ENCODE measurements around the gene EPAS1. TPM values are rescaled to one million over a fixed set of nuclear protein-coding genes. Genes with fewer than 3 reads are reported as not detected.

Gene EPAS1
- total and polyA plus RNA-seq, 9 of the 15 experiments (the other 6 are each of a cell fraction or from before 2014, with no cell fraction given) = 0.25 to 11.2 (median 4.1) TPM

DNA sequence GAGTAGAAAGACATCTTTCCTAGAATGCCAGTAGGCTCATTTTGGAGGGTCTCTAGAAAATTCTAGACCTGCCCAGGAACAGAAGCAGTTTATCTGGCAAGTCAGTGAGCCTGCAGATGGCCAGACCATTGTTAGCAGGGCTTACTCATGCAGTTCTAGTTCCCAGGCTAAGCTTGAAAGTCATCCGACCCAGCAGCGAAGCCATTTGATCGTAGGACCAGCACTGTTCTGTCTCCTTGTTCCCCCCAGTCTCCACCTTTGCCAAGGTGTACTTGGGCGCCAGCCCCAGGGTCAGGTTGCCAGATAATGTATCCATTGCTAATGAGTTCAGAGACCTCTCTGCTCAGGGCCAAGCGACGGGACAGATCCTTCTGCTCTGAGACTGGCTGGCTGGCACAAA is 70.1 kb downstream of the EPAS1 start:
- Histone ChIP-seq H3K4me2 (ENCODE audit: insufficient read depth, low read length) (no peak overlapping the region), H3K4me3 (no peak overlapping the region), H3K27ac (ENCODE audit: extremely low read depth, low read depth, low read length) (no peak overlapping the region), H3K36me3 (ENCODE audit: control insufficient read depth, insufficient read depth, low read length) (0 out of 3 replicates have a peak, but pooled peaks cover 7% of the 10 kb centered on the region), H3K9me3 (replicated peaks; ENCODE audit: control insufficient read depth, insufficient read depth, low read depth, low read length) (peaks cover 5% of the 10 kb centered on the region), H2AFZ (ENCODE audit: low read depth, low read length) (no peak overlapping the region), H3K9ac (ENCODE audit: insufficient read depth in 1 of 2, low read depth in 2 of 2, low read length in 2 of 2) (no peak overlapping the region), H3K27me3 (ENCODE audit: control insufficient read depth in 2 of 2, insufficient read depth in 2 of 2, low read length in 2 of 2) (no peaks in the 10 kb centered on the region), H3K4me1 (replicated peaks in 1 of 2; ENCODE audit: control insufficient read depth in 2 of 2, insufficient read depth in 2 of 2, low read length in 2 of 2) (peaks cover 0 to 3% of the 10 kb centered on the region in 2 experiments; a peak in 2 of 5 replicates), H4K20me1 (replicated peaks; ENCODE audit: control insufficient read depth, insufficient read depth, low read length) (0 out of 2 replicates have a peak, but pooled peaks cover 4% of the 10 kb centered on the region), H3K9me1 (ENCODE audit: control insufficient read depth, insufficient read depth, low read length) (no peaks in the 10 kb centered on the region), H3K79me2 (ENCODE audit: control insufficient read depth, insufficient read depth, low read length) (no peaks in the 10 kb centered on the region)
- FAIRE-seq (no peak), ATAC-seq (no peak), DNase-seq (ENCODE audit: extremely low read depth in 1 of 4, low spot score in 3 of 4) (no peak)
- no peak for TF ChIP-seq LCOR (CRISPR knock-in tag; IDR thresholded peaks at IDR 0.05)
- no peak for TF ChIP-seq CTCF (IDR thresholded peaks at IDR 0.05 in 2 of 3, conservative IDR thresholded peaks at IDR 0.05 in 1 of 3; ENCODE audit: insufficient read depth in 2 of 3, low read depth in 1 of 3, low read length in 3 of 3)
- POLR2A ChIA-PET = no interaction called here
- intact Hi-C loops (cut with micrococcal nuclease) (loop anchor here (5.0 to 10.0 kb wide), 3 partner anchors 182 to 355 kb away; no protein-coding TSS in a partner anchor), in situ Hi-C loops (cut with MboI) (loop anchor here (5.0 kb wide), 1 partner anchor 70 kb away; the partner anchor contains the start of gene EPAS1)
- CTCF ChIA-PET (ENCODE audit: low intra/inter-chr PET ratio) = no interaction called here
- WGBS (ENCODE audit: insufficient coverage, low coverage, missing lambda C conversion rate) = 82% methylated on average over 6 of the region's 6 CpGs
- BruUV-seq (replicated peaks) = no TSS peak

- Histone ChIP-seq H3K27me3 (ENCODE audit: control insufficient read depth in 2 of 2, insufficient read depth in 2 of 2, low read length in 2 of 2) (no peaks in the 10 kb centered on the region), H3K9ac (ENCODE audit: insufficient read depth in 1 of 2, low read depth in 2 of 2, low read length in 2 of 2) (no peak overlapping the region), H3K36me3 (ENCODE audit: control insufficient read depth, insufficient read depth, low read length) (0 out of 3 replicates have a peak, but pooled peaks cover 4% of the 10 kb centered on the region), H3K4me1 (replicated peaks in 1 of 2; ENCODE audit: control insufficient read depth in 2 of 2, insufficient read depth in 2 of 2, low read length in 2 of 2) (peaks cover 0 to 3% of the 10 kb centered on the region in 2 experiments; a peak in 2 of 5 replicates), H3K79me2 (ENCODE audit: control insufficient read depth, insufficient read depth, low read length) (no peaks in the 10 kb centered on the region), H3K9me1 (ENCODE audit: control insufficient read depth, insufficient read depth, low read length) (no peaks in the 10 kb centered on the region), H3K4me3 (no peak overlapping the region), H3K9me3 (replicated peaks; ENCODE audit: control insufficient read depth, insufficient read depth, low read depth, low read length) (peaks cover 5% of the 10 kb centered on the region), H3K4me2 (ENCODE audit: insufficient read depth, low read length) (no peak overlapping the region), H4K20me1 (replicated peaks; ENCODE audit: control insufficient read depth, insufficient read depth, low read length) (0 out of 2 replicates have a peak, but pooled peaks cover 4% of the 10 kb centered on the region), H2AFZ (ENCODE audit: low read depth, low read length) (no peak overlapping the region), H3K27ac (ENCODE audit: extremely low read depth, low read depth, low read length) (no peak overlapping the region)
- no peak for FAIRE-seq
- no peak for DNase-seq (ENCODE audit: extremely low read depth in 1 of 4, low spot score in 3 of 4)
- in situ Hi-C loops (cut with MboI) (loop anchor here (5.0 kb wide), 1 partner anchor 71 kb away; the partner anchor contains the start of gene EPAS1), intact Hi-C loops (cut with micrococcal nuclease) (loop anchor here (5.0 to 10.0 kb wide), 3 partner anchors 184 to 356 kb away; no protein-coding TSS in a partner anchor)
- WGBS (ENCODE audit: insufficient coverage, low coverage, missing lambda C conversion rate) = 73% methylated on average over 2 of the region's 2 CpGs
- POLR2A ChIA-PET = no interaction called here
- TF ChIP-seq ZKSCAN3 (CRISPR knock-in tag; IDR thresholded peaks at IDR 0.05) = no peak
- CTCF ChIA-PET (ENCODE audit: low intra/inter-chr PET ratio) = no interaction called here
- BruUV-seq (replicated peaks) = no TSS peak
- ATAC-seq = no peak
These were observed 71.2 kb downstream of the EPAS1 start for GRCh38 chr2:46368401-46368800.
